ENCODE measurements around the gene ENTHD1. TPM values are rescaled to one million over a fixed set of nuclear protein-coding genes. Genes with fewer than 3 reads are reported as not detected.

ENTHD1 gene
- total RNA-seq, 2 experiments from 2014 or later: 0.34 TPM

GRCh38 chr22:39818094-39818493 is 75.5 kb downstream of the ENTHD1 start:
- intact Hi-C loops (cut with micrococcal nuclease): no loop called here
- ChIA-PET POLR2A (interaction anchor here (0.6 kb wide), 1 partner anchor 192 kb away, joined by 3 read pairs; no protein-coding TSS in a partner anchor), CTCF (no interaction called here)
- Mint-ChIP-seq H3K27me3 (peaks cover under 1% of the 10 kb centered on the region), H3K27ac (no peak overlapping the region), H3K4me3 (no peak overlapping the region), H3K9me3 (no peaks in the 10 kb centered on the region), H3K36me3 (ENCODE audit: low read depth) (no peaks in the 10 kb centered on the region), H3K4me1 (ENCODE audit: low read depth) (no peaks in the 10 kb centered on the region)
- no peak for DNase-seq
- ATAC-seq: no peak
- TF ChIP-seq, protein P1, sequence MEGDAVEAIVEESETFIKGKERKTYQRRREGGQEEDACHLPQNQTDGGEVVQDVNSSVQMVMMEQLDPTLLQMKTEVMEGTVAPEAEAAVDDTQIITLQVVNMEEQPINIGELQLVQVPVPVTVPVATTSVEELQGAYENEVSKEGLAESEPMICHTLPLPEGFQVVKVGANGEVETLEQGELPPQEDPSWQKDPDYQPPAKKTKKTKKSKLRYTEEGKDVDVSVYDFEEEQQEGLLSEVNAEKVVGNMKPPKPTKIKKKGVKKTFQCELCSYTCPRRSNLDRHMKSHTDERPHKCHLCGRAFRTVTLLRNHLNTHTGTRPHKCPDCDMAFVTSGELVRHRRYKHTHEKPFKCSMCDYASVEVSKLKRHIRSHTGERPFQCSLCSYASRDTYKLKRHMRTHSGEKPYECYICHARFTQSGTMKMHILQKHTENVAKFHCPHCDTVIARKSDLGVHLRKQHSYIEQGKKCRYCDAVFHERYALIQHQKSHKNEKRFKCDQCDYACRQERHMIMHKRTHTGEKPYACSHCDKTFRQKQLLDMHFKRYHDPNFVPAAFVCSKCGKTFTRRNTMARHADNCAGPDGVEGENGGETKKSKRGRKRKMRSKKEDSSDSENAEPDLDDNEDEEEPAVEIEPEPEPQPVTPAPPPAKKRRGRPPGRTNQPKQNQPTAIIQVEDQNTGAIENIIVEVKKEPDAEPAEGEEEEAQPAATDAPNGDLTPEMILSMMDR (IDR thresholded peaks at IDR 0.05): no peak

GRCh38 chr22:39815932-39816331 is 77.6 kb downstream of the ENTHD1 start:
- ChIA-PET CTCF (no interaction called here), POLR2A (no interaction called here)
- H3K4me3 Mint-ChIP-seq: no peak overlapping the region
- no peaks in the 10 kb centered on the region for H3K36me3 Mint-ChIP-seq (ENCODE audit: low read depth)
- TF ChIP-seq, protein P1 (IDR thresholded peaks at IDR 0.05): no peak
- ATAC-seq: no peak
- H3K27me3 Mint-ChIP-seq: peaks cover 4% of the 10 kb centered on the region
- no peak for DNase-seq
- intact Hi-C loops (cut with micrococcal nuclease): no loop called here
- H3K4me1 Mint-ChIP-seq (ENCODE audit: low read depth): no peaks in the 10 kb centered on the region
- H3K27ac Mint-ChIP-seq: no peak overlapping the region
- H3K9me3 Mint-ChIP-seq: no peaks in the 10 kb centered on the region

DNA sequence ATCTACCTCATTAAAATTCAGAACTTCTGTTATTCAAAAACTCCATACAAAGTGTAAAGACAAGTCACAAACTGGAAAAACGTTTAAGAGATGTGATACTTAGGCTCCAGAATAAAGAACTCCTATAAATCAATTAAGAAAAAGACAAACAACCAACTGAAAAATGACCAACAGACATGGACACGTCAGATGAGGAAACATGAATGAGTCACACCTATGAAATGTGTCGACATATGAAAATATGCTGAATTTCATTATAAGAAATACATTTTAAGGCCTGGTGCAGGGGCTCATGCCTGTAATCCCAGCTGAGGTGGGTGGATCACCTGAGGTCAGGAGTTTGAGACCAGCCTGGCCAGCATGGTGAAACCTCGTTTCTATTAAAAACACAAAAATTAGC is 78.7 kb downstream of the ENTHD1 start:
- ATAC-seq: no peak
- H3K4me1 Mint-ChIP-seq (ENCODE audit: low read depth): peaks cover 2% of the 10 kb centered on the region
- TF ChIP-seq, protein P1 (IDR thresholded peaks at IDR 0.05): no peak
- H3K4me3 Mint-ChIP-seq: no peak overlapping the region
- no peaks in the 10 kb centered on the region for H3K36me3 Mint-ChIP-seq (ENCODE audit: low read depth)
- POLR2A ChIA-PET: no interaction called here
- intact Hi-C loops (cut with micrococcal nuclease): no loop called here
- peaks cover 4% of the 10 kb centered on the region for H3K27me3 Mint-ChIP-seq
- CTCF ChIA-PET: no interaction called here
- DNase-seq: no peak
- no peaks in the 10 kb centered on the region for H3K9me3 Mint-ChIP-seq
- H3K27ac Mint-ChIP-seq: no peak overlapping the region

- no peaks in the 10 kb centered on the region for H3K36me3 Mint-ChIP-seq (ENCODE audit: low read depth)
- H3K27ac Mint-ChIP-seq: no peak overlapping the region
- ATAC-seq: peak; percentile 34
- ChIA-PET POLR2A (no interaction called here), CTCF (interaction anchor here (0.7 to 0.9 kb wide), 3 partner anchors 9 to 275 kb away, joined by 3 to 4 read pairs (median 3); no protein-coding TSS in a partner anchor)
- H3K4me3 Mint-ChIP-seq: no peak overlapping the region
- intact Hi-C loops (cut with micrococcal nuclease): no loop called here
- peaks cover 4% of the 10 kb centered on the region for H3K27me3 Mint-ChIP-seq
- H3K4me1 Mint-ChIP-seq (ENCODE audit: low read depth): peaks cover 15% of the 10 kb centered on the region
- TF ChIP-seq, protein P1 (IDR thresholded peaks at IDR 0.05): no peak
- H3K9me3 Mint-ChIP-seq: no peaks in the 10 kb centered on the region
- no peak for DNase-seq
These were observed 83.6 kb downstream of the ENTHD1 start for GRCh38 chr22:39809772-39810557.

DNA sequence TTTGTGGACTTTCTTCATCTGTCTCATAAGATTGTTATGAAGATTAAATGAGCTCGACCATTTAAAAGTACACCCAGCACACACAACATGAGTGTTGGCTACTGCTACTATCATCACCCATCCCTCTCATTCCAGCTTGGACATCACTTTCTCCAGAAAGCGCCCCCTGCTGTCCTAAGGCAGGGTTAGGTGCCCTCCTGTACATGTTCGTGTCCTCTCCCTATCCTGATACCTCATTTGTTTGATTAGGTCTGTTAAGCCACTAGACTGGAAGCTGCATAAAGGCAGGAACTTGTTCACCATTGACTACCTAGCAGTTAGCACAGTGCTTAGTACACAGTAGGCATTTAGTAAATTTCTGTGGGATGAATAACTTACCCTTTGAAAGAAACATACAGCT is 85.5 kb downstream of the ENTHD1 start:
- Mint-ChIP-seq H3K4me1 (ENCODE audit: low read depth) (peaks cover 15% of the 10 kb centered on the region), H3K27me3 (peaks cover 5% of the 10 kb centered on the region), H3K9me3 (no peaks in the 10 kb centered on the region), H3K27ac (no peak overlapping the region), H3K4me3 (no peak overlapping the region), H3K36me3 (ENCODE audit: low read depth) (no peaks in the 10 kb centered on the region)
- TF ChIP-seq, protein P1 (IDR thresholded peaks at IDR 0.05): peak; percentile 60
- POLR2A ChIA-PET: interaction anchor here (1.1 kb wide), 1 partner anchor 271 kb away, joined by 3 read pairs; no protein-coding TSS in a partner anchor
- ATAC-seq: no peak
- intact Hi-C loops (cut with micrococcal nuclease): no loop called here
- DNase-seq: peak; percentile 65
- CTCF ChIA-PET: interaction anchor here (0.8 to 2.7 kb wide), 10 partner anchors 15 to 273 kb away, joined by 3 to 10 read pairs (median 3); no protein-coding TSS in a partner anchor
